ENCODE measurements around the gene MEOX2. TPM values are rescaled to one million over a fixed set of nuclear protein-coding genes. Genes with fewer than 3 reads are reported as not detected.

Gene MEOX2
- total and polyA plus RNA-seq, 2 of the 8 experiments (the other 6 are each of a cell fraction or from before 2014, with no cell fraction given) = 0.05 to 0.19 TPM

DNA sequence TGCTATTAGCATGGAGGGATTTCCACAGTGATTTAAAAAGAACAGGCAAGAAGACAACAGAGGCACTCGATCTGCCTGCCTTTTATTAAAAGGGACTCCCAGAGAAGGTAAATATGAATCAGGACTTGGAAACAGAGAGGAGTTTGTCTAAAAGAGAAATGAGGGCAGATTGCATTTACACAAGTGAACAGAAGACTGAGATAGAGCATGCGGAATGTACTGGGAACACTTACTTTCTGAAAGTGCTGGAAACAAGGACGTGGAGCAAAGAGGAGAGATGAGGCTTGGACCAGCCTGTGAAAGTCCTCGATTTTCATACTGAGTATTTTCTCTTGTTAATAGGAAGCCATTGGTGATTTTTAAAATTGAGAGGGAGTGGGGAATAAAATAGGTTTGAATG lies 35.7 kb downstream of the MEOX2 start (continued):
- TF ChIP-seq NANOG (IDR thresholded peaks at IDR 0.05; ENCODE audit: insufficient read depth, low read depth, low read length, poor library complexity, severe bottlenecking) = no peak

Data from H1 (cell line).